ENCODE data around the gene ME3.

ME3 gene

DNA sequence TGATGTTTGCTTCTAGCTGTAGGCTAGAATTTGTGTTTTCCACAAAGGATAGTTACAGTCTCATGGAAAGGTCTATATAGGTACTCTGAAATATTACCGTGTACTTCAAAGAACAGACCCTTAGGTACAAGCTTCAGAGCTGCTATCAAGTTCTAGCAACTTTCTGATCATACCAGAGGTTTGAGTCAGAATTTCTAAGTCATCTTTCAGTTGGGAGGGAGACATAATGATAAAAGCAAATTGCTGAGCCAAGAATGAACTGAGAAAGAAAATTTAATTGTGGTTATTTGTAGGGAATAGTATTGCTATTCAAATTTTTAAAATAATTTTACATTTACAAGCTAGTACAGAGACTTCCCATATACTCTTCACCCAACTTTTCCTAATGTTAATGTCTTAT lies 19.9 kb upstream of the ME3 start:
- no peak for DNase-seq

DNA sequence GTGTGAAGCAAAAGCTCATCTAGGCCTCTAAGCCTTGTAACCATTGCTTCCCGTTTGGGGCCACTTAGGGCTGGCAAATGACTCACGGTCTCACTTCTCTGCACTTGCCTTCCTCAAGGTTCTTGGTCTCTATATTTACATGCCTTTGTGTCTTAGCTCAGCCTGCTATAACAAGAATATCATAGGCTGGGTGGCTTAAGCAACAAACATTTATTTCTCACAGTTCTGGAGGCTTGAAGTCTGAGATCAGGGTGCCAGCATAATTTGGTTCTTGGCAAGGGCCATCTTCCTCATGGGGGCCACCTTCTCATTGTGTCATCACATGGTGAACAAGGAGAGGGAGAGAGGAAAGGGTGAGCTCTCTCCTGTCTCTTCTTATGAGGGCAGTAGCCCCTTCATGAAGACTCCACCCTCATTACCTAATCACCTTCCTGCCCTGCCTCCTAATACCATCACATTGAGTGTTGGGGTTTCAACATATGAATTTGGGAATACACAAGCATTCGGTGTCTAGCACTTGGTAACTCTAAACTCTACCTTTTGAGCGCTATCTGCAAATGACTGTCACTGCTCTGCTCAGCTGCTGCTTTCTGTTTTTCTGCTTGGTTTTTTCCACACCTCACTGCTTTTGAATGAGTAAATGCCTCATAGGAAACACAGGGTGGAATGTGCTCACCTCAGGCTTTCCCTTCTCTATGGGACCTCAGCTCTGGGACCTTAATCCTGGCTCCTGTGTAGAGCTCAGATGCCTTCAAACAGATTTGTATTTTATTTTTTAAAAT lies 16.2 kb upstream of the ME3 start:
- DNase-seq: peak; percentile 74

DNA sequence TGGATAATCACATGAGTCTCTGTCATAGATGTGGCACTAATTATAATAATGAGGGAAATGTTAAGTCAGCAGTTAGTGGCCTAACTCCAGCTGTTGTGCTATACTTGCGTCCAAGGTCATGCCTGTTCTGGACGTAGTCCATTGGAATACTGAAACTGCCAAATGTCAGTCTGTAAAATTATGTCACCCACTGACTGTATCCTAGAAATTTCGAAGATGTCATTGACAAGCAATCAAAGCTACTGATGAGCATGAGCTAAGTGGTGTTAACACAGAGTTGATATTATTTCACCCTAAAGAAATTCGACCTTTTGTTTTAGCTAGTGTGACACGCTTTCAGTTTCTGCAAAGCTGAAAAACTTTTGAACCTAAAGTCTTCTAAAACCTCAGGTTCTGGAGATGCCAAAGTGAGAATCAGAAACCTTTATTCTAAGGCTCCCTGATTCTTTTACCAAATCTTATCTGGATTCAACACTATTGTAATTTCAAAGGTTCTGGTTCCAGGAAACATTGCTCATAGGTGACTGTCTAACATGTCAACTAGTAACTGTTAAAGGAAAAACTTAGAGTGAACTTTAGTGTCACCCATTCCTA lies 14.9 kb upstream of the ME3 start:
- DNase-seq: peak; percentile 37

DNA sequence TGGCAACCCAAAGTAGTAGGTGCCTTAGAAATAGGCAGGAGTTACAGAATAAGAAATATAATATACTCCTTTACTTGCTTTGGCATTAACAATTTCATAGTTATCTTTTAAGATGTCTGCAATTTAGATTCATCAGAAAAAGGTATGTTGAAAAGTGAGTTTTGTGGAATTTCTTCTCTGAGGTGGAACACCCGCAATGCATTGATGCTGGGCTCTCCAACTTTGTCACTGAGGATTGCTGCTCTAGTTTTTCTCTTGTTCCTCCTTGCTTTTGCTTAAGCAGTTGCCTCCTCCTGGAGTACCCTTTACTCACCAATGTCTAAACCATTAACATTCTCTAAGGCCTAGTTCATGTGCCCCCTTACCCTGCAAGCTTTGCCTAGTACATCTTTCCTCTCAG lies 14.1 kb upstream of the ME3 start:
- DNase-seq: no peak

DNA sequence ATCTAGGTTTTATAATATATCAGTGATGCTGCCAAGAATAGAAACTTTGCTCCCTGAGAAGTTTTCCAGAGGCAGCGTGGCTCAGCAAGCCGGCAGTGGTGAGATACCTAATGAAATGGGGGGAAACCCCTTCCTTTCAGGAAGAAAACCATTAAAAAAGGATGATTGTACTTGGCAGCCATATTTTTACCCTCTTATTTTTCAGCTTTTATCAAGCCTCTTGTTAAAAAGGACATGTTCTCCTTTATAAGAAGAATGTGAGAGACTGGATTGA lies 9.0 kb upstream of the ME3 start:
- no peak for DNase-seq

DNA sequence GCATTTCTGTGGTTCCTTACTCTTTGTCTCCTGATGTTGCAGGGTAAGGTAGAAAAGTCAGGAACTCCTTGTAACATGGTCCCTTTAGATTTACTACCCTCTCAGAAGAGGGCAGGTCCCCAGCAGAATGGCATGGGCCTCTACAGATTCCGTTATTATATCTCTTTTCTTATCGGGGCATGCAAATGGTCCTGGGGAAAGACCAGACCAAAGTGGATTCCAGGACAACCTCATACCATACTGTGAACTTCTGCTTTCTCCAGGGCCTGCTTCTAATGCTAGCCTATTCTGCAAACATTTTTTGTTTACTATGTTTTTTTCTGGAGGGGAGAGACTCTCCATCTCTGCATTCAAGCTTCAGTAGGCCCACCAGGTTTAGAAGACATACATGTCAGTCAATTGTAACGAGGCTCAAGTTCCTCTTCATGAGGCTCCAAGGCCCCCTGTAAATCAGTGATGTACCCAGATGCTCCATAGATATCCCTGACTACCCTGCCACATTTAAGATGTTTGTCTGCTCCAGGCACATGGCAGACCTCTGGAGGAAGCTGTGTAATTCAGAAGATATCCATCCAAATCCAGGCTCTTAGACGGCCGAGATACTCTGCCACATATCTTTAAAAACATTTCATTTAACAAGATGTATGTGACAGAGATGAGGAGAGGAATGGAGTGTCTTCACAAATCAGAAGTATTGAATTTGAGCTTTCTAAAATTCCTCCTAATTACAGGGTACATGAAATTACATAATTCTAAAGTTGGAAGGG lies 8.5 kb upstream of the ME3 start:
- DNase-seq: no peak

- no peak for DNase-seq
These were observed 6.4 kb upstream of the ME3 start for GRCh38 chr11:86678823-86679222.

GRCh38 chr11:86678296-86678695 lies 5.9 kb upstream of the ME3 start:
- DNase-seq: no peak

- DNase-seq: peak; percentile 21
These were observed 4.2 kb upstream of the ME3 start for GRCh38 chr11:86676533-86677154.

- DNase-seq: no peak
These were observed 3.6 kb upstream of the ME3 start for GRCh38 chr11:86676010-86676409.

- DNase-seq: peak; percentile 48
These were observed 2.6 kb upstream of the ME3 start for GRCh38 chr11:86675017-86675416.

- no peak for DNase-seq
These were observed 1.7 kb upstream of the ME3 start for GRCh38 chr11:86673872-86674750.

GRCh38 chr11:86673055-86673843 lies 833 bp upstream of the ME3 start:
- DNase-seq: no peak

- DNase-seq: peak; percentile 11
These were observed 847 bp downstream of the ME3 start for GRCh38 chr11:86671531-86672006.

DNA sequence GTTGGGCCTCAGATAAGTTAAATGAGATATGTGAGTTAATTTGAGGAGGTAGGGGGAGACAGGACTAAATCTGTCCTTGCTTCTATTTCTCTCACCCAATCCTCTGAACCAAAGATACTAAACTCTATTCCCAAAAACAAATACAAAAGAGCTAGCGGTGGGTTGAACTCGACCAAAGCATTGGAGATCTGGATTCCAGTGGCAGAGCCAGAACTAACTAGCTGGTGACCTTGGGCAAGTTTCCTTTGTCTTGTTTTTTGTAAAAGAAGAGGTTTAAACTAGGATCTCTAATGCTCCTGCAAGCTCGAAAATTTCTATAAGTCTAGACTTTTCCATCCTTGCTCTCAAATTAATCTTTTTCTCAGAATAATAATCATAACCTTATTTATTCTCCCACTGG lies 1.5 kb downstream of the ME3 start:
- no peak for DNase-seq

DNA sequence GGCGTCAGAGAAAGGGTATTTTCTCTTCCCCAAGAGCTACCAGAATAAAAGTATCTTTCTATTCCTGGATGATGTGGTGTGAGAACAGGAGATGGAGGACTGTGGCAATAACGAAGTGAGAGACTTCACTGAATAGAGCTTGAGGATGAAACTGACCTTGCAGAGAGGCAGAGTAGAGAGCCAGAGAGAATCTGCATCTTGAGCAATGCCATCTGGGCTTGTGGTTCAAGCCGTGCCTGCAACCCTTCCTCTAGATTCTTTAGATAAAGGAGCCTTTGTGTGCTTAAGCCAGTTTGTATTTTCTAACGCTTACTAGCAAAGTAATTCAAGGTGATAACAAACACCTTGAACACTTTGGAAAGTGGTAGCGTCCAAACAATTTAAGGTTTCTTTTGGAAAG lies 2.2 kb downstream of the ME3 start:
- DNase-seq: no peak

- DNase-seq: no peak
These were observed 3.0 kb downstream of the ME3 start for GRCh38 chr11:86669424-86669823.

- no peak for DNase-seq
These were observed 3.5 kb downstream of the ME3 start for GRCh38 chr11:86668929-86669328.

- no peak for DNase-seq
These were observed 6.2 kb downstream of the ME3 start for GRCh38 chr11:86666193-86666592.

DNA sequence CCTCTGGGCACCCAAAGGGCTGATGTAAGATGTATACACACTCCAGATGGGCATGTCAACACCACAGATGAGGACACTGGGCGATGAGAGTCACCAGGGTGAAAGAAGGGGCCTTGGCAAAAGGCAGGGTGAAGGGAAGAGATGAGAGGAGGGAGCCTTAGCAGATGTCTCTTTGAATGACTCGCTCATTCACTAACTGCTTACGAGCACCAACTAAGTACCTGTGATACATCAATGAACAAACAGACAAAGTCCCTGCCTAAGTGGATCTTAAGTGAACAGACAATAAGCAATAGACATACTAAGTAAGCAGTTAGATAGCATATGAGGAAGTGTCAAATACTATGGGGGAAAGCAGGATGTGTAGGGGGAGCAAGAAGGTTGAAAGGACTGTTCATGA lies 7.5 kb downstream of the ME3 start:
- DNase-seq: no peak

DNA sequence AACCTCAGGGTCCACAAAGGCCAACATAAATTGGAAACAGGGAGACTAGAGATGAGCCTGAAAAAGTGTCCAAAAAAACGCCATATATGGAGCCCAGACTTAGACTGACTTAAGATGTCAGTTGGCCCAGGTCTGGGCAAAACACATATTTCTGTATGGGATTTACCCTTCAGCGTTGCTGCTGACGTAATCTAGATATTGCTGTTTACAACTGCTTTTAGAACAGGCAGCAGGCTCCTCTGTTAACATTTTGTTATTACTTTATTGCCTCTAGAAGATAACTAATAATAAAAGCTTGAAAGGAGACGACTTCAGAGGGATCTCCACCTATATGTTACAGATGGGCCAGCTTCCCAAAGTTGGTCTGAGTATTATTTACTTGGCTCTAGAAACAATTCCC lies 8.7 kb downstream of the ME3 start:
- no peak for DNase-seq

DNA sequence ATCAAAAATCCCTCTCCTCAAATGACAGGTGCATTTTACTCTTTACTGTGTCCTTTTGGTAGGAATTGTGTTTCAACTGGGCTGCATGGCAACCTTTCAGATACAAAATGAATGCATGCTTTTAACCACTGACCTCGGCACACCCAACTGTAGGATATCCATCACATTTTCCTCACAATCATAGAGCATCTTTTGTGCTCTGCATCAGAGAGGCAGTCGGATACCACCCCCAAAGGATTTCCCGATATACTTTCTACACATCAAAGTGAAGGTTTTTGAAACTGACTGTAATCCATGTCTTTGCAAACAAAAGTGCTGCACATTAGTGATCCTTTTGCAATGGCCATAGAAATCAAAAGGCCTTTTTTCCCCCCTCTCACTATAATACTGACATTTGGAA lies 9.1 kb downstream of the ME3 start:
- DNase-seq: no peak
